WTC11 (cell line): ENCODE data around the gene ZNF213. TPM values are rescaled to one million over a fixed set of nuclear protein-coding genes. Genes with fewer than 3 reads are reported as not detected.

Experiments
- ATAC-seq: fragments of 200-7000 bp; cut with Tn5 transposase; 2 replicates; pipeline ENCODE4 v1.10.0; 2021; ENCODE audit warnings: mild to moderate bottlenecking, moderate library complexity
- CTCF ChIA-PET: fragments of 300-600 bp; sonication (Branson Sonifier 250); formaldehyde crosslinking; loops from one replicate; lab custom pipeline; 2021; ENCODE audit warnings: antibody characterized with exemption; lab: Charles Lee
- POLR2A ChIA-PET: fragments of 350-600 bp; sonication (Branson Sonifier 250); formaldehyde crosslinking; loops from one replicate; lab custom pipeline; 2021; ENCODE audit warnings: antibody characterized with exemption; lab: Charles Lee
- DNase-seq: peaks from one replicate; pipeline ENCODE4 v3.0.0; 2021; ENCODE audit warnings: low spot score
- H3K27ac Mint-ChIP-seq: 2 replicates; pipeline ENCODE4 v1.8.0; 2021; ENCODE audit warnings: mixed read lengths
- H3K27me3 Mint-ChIP-seq: 2 replicates; pipeline ENCODE4 v1.8.0; 2021; ENCODE audit warnings: low read depth, mild to moderate bottlenecking, moderate library complexity, mixed read lengths
- H3K36me3 Mint-ChIP-seq: 2 replicates; pipeline ENCODE4 v1.8.0; 2021; ENCODE audit warnings: mixed read lengths
- H3K4me1 Mint-ChIP-seq: 2 replicates; pipeline ENCODE4 v1.8.0; 2022; ENCODE audit warnings: mixed read lengths
- H3K4me3 Mint-ChIP-seq: 2 replicates; pipeline ENCODE4 v1.8.0; 2021; ENCODE audit warnings: mild to moderate bottlenecking, moderate library complexity, mixed read lengths
- H3K9me3 Mint-ChIP-seq: 2 replicates; pipeline ENCODE4 v1.8.0; 2021; ENCODE audit warnings: mixed read lengths
- ARID4B ChIP-seq: sonication (generic); formaldehyde crosslinking; IDR thresholded peaks from 2 replicates; pipeline ENCODE4 v1.8.0; 2023; ENCODE audit warnings: missing genetic modification reagents, mild to moderate bottlenecking, borderline replicate concordance
- ATF6 ChIP-seq: sonication (generic); formaldehyde crosslinking; IDR thresholded peaks from 2 replicates; pipeline ENCODE4 v1.8.1; 2023; ENCODE audit warnings: mild to moderate bottlenecking, missing genetic modification reagents
- E2F5 ChIP-seq: sonication (generic); formaldehyde crosslinking; IDR thresholded peaks from 2 replicates; pipeline ENCODE4 v1.8.1; 2022; ENCODE audit warnings: mild to moderate bottlenecking, moderate library complexity, missing genetic modification reagents
- FOXK1 ChIP-seq: sonication (generic); formaldehyde crosslinking; IDR thresholded peaks from 2 replicates; pipeline ENCODE4 v1.8.0; 2022; ENCODE audit warnings: mild to moderate bottlenecking, moderate library complexity, missing genetic modification reagents
- GABPB1 ChIP-seq: sonication (generic); formaldehyde crosslinking; IDR thresholded peaks from 2 replicates; pipeline ENCODE4 v1.8.1; 2023; ENCODE audit warnings: mild to moderate bottlenecking, missing genetic modification reagents
- HMGXB4 ChIP-seq: sonication (generic); formaldehyde crosslinking; IDR thresholded peaks from 2 replicates; pipeline ENCODE4 v1.8.1; 2023; ENCODE audit warnings: mild to moderate bottlenecking, moderate library complexity, missing genetic modification reagents
- KAT7 ChIP-seq: sonication (generic); formaldehyde crosslinking; IDR thresholded peaks from 2 replicates; pipeline ENCODE4 v1.8.1; 2023; ENCODE audit warnings: missing genetic modification reagents, mild to moderate bottlenecking, borderline replicate concordance
- MAX ChIP-seq: sonication (generic); formaldehyde crosslinking; IDR thresholded peaks from 2 replicates; pipeline ENCODE4 v1.8.0; 2022; ENCODE audit warnings: mild to moderate bottlenecking, missing genetic modification reagents
- NFE2L1 ChIP-seq: sonication (generic); formaldehyde crosslinking; IDR thresholded peaks from 2 replicates; pipeline ENCODE4 v1.8.1; 2023; ENCODE audit warnings: missing genetic modification reagents
- OVOL2 ChIP-seq: fragments of 250-450 bp; sonication (Bioruptor Pico); IDR thresholded peaks from 2 replicates; pipeline ENCODE4 v1.9.0; 2021; ENCODE audit warnings: mild to moderate bottlenecking, borderline replicate concordance
- RORB ChIP-seq: fragments of 250-450 bp; sonication (Bioruptor Pico); IDR thresholded peaks from 2 replicates; pipeline ENCODE4 v1.9.0; 2021; ENCODE audit warnings: mild to moderate bottlenecking
- STAT6 ChIP-seq: sonication (generic); formaldehyde crosslinking; conservative IDR thresholded peaks from 2 replicates; pipeline ENCODE4 v1.8.1; 2023; ENCODE audit warnings: mild to moderate bottlenecking, low read depth, missing genetic modification reagents, moderate library complexity
- TEAD1 ChIP-seq: sonication (generic); formaldehyde crosslinking; IDR thresholded peaks from 2 replicates; pipeline ENCODE4 v1.8.0; 2022; ENCODE audit warnings: mild to moderate bottlenecking, missing genetic modification reagents
- TEAD4 ChIP-seq: sonication (generic); formaldehyde crosslinking; IDR thresholded peaks from 2 replicates; pipeline ENCODE4 v1.8.0; 2022; ENCODE audit warnings: mild to moderate bottlenecking, missing genetic modification reagents
- ZNF263 ChIP-seq: sonication (generic); formaldehyde crosslinking; IDR thresholded peaks from 2 replicates; pipeline ENCODE4 v1.8.1; 2022; ENCODE audit warnings: low read depth, mild to moderate bottlenecking, moderate library complexity, missing genetic modification reagents
- ZNF281 ChIP-seq: sonication (generic); formaldehyde crosslinking; IDR thresholded peaks from 2 replicates; pipeline ENCODE4 v1.8.0; 2023; ENCODE audit warnings: mild to moderate bottlenecking, missing genetic modification reagents
- ZNF396 ChIP-seq: fragments of 250-450 bp; sonication (Bioruptor Pico); IDR thresholded peaks from 2 replicates; pipeline ENCODE4 v1.8.0; 2021; ENCODE audit warnings: mild to moderate bottlenecking, moderate library complexity, borderline replicate concordance
- ZNF512 ChIP-seq: sonication (generic); formaldehyde crosslinking; IDR thresholded peaks from 2 replicates; pipeline ENCODE4 v1.8.1; 2022; ENCODE audit warnings: missing genetic modification reagents, borderline replicate concordance
- total RNA-seq: library from RNA; stranded (reverse); gene quantifications from 3 replicates; pipeline ENCODE4 v1.2.3, GENCODE V29; 2021

ZNF213 gene
- total RNA-seq, 1 experiment from 2014 or later: 11.6 TPM

GRCh38 chr16:3149630-3150345 is 15.0 kb downstream of the ZNF213 start:
- peak overlapping the region; percentile 80 for H3K27ac Mint-ChIP-seq
- peak; percentile 18 for ATAC-seq
- DNase-seq: peak; percentile 84
- peaks cover 7% of the 10 kb centered on the region for H3K4me1 Mint-ChIP-seq
- no peaks in the 10 kb centered on the region for H3K9me3 Mint-ChIP-seq
- peaks cover 29% of the 10 kb centered on the region for H3K27me3 Mint-ChIP-seq
- CTCF ChIA-PET: interaction anchor here (0.6 to 4.7 kb wide), 33 partner anchors 9 to 180 kb away, joined by 3 to 75 read pairs (median 7); partner anchors contain the start of genes HCFC1R1, OR1F1, ZNF205 and ZNF213
- TF ChIP-seq FOXK1 (CRISPR knock-in tag) (0 out of 2 replicates have a peak, but pooled peaks have one; percentile 13), ATF6 (CRISPR knock-in tag) (no peak), TEAD4 (CRISPR knock-in tag) (no peak), HMGXB4 (CRISPR knock-in tag) (peak; percentile 98), E2F5 (0 out of 2 replicates have a peak, but pooled peaks have one; percentile 46), ZNF396 (CRISPR knock-in tag) (no peak), ZNF281 (CRISPR knock-in tag) (peak; percentile 59; the same call in 1 of the 2 replicates), MAX (CRISPR knock-in tag) (peak; percentile 61; the same call in 1 of the 2 replicates), OVOL2 (CRISPR knock-in tag) (no peak), ZNF263 (CRISPR knock-in tag) (no peak), TEAD1 (CRISPR knock-in tag) (no peak), ZNF512 (no peak), NFE2L1 (no peak), KAT7 (no peak; the same call in 1 of the 2 replicates), RORB (CRISPR knock-in tag) (no peak), GABPB1 (CRISPR knock-in tag) (peak; percentile 36; the same call in 1 of the 2 replicates), STAT6 (CRISPR knock-in tag) (no peak), ARID4B (CRISPR knock-in tag) (0 out of 2 replicates have a peak, but pooled peaks have one; percentile 56)
- TF ChIP-seq, all 79 proteins: peak for 7
- POLR2A ChIA-PET: interaction anchor here (0.6 to 5.9 kb wide), 14 partner anchors 8 to 133 kb away, joined by 3 to 46 read pairs (median 4); partner anchors contain the start of genes ZNF213 and ZSCAN10
- H3K4me3 Mint-ChIP-seq: peak overlapping the region; percentile 89
- H3K36me3 Mint-ChIP-seq: no peaks in the 10 kb centered on the region
